Measurements from ENCODE around the gene NDUFS8.
"Not testable (repeated sequence)": the region's sequence is repeated elsewhere in the genome, so short reads cannot be mapped to it uniquely, and the experiment has no call there.

- not testable (repeated sequence) for TF ChIP-seq POLR2A (IDR thresholded peaks at IDR 0.05; ENCODE audit: low read depth, low read length); POLR2AphosphoS5 (IDR thresholded peaks at IDR 0.05; ENCODE audit: low read depth, low read length); SPI1 (IDR thresholded peaks at IDR 0.05; ENCODE audit: low read depth, low read length); POU2F2 (IDR thresholded peaks at IDR 0.05; ENCODE audit: low read depth, low read length); TAF1 (IDR thresholded peaks at IDR 0.05; ENCODE audit: low read depth, low read length); PAX5 (IDR thresholded peaks at IDR 0.05; ENCODE audit: insufficient read depth, low read length, severe bottlenecking)
These were observed 34.9 kb upstream of the NDUFS8 start for GRCh38 chr11:67995579-67995978.
